Stimulated activated CD4-positive, alpha-beta T cell treated with anti-CD3 and anti-CD28 coated beads, Interleukin-1b, Interleukin-23, amount 100 ng/mL, for 48 hours (primary cell): Measurements from ENCODE around the gene KCNJ9.
A peak's percentile ranks its signal among the peaks of the same experiment; 100 is the strongest.
"Not testable (repeated sequence)": the region's sequence is repeated elsewhere in the genome, so short reads cannot be mapped to it uniquely, and the experiment has no call there.

Source experiments
- DNase-seq: peaks from one replicate; pipeline ENCODE4 v3.0.0-alpha.2; 2020

KCNJ9 gene

DNA sequence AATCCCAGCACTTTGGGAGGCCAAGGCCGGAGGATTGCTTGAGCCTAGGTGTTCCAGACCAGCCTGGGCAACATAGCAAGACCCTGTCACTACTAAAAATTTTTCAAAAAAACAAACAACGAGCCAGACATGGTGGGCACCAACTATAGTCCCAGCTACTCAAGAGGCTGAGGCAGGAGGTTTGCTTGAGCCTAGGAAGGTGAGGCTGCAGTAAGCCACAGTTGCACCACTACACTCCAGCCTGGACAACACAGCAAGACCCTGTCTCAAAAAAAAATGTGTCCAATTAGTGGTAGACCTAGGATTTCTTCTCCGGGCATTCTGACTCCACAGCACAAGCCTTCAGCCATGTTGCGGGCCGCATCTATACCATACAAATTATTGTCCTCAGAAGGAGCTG is 23.8 kb downstream of the KCNJ9 start:
- no peak for DNase-seq

DNA sequence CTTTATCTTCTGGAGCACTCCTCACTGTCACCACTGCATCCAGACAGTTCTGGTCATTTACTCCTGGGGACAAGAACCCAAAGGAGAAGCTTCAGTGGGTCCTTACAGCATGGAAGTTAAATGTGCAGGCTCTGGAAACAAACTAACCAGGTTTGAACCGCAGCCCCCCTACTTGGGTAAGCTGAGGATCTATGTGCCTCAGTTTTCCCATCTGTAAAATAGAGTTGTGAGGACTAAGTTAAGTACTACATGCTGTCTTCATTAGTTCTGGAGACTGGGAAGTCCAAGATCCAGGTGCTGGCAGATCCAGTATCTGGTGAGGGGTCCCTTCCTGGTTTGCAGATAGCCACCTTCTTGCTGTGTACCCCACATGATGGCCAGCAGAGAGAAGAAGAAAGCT is 26.2 kb downstream of the KCNJ9 start:
- DNase-seq = no peak

DNA sequence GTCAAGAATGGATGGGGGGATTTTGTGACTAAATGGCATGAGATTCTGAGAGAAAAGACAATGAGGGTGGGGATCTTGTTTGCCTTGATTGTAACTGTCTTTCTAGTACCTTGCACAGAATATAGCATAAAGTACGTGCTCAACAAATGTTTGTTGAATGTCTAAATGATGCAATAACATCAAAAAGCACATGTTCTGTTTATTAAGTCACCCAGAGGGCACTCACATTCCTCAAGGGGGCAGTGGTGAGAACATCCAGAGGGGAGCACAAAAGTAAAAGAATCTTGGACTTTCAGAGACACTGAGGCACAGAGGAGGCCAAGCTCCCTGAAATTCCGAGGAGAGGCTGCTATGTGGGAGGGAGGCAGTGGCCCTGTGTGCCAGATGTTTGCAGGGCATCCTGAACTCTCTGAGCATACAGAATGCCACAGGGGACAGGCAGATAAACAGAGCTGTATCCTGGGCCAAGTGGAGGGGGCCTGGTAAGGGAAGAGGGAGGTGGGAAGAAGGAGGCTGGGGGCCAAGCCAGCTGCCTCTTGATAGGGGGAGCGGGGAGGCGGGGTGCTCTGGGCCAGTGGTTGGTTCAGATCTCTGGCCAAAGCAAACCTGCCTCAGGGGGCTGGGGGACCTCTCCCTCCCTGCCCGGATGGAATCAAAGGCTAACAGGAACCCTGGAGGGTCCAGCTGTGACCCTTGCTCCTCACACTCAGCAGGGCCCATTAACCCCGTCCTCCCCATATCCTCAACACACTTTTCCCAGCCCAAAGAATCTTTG is 27.7 kb downstream of the KCNJ9 start:
- peak; percentile 46 for DNase-seq

DNA sequence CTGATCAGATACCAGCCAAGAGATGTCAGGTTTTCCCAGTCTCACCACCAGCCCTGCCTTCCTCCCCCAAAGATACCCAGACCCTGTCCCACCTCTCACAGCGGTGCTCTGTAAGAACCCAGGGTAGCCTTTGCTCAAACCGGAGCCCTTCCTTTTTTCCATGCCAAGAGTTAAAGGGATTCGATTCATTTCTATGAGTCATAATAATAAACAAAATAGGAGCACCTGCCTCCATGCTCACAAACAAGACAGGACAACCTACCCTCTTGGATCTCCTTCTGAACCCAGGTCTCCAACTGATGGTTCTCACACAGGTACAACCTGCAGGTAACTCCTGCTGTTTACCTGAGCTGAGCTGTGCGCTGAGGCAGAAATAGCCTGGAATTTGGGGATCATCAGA is 28.3 kb downstream of the KCNJ9 start:
- DNase-seq = no peak

DNA sequence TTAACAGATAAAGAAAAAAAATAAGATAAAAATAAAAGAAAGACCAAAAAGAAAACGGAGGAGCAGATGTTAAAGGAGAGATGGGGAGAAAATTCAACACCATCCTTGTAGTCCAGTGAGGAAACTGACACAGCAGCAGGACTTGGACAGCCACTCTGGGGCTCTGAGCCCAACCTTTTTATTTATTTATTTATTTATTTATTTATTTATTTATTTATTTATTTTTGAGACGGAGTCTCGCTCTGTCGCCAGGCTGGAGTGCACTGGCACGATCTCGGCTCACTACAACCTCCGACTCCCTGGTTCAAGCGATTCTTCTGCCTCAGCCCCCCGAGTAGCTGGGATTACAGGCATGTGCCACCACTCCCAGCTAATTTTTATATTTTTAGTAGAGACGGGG is 30.1 kb downstream of the KCNJ9 start:
- not testable (repeated sequence) for DNase-seq

DNA sequence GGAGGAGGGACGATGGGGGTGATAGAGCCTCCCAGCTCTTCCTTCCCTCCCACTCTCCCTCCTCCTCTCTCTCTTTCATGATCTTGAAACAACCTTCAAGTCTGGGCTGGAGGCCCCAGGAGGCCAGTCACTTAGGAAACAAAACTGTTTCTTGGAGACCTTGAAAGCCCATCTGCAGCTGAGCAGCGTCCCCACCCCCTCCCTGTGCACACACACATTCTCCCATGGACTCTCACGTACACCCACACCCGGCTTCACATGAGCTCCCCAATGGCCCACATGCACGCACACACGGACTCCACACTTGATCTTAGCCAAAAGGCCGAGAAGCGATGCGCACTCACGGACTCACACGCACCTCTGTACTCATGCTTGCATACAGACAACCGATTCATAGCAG is 31.0 kb downstream of the KCNJ9 start:
- DNase-seq = no peak

DNA sequence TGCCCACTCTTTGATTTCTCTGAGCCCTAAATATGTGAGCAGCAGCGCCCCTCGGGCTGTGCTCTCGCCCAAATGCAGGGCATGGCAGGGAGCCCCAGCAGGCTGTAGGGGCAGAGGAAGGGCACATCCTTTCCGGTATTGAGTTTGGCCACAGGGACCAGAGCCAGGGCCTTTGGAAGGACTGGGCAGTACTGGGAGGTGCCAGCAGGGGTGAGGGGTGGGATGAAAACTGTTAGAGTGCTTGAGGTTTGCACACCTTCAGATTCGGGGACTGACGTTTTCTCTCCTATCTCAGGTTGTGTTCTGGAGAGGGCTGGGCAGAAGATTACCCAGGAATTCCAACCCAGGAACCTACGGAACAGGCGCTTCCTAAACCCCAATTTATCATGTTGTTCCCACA is 32.1 kb downstream of the KCNJ9 start:
- no peak for DNase-seq

DNA sequence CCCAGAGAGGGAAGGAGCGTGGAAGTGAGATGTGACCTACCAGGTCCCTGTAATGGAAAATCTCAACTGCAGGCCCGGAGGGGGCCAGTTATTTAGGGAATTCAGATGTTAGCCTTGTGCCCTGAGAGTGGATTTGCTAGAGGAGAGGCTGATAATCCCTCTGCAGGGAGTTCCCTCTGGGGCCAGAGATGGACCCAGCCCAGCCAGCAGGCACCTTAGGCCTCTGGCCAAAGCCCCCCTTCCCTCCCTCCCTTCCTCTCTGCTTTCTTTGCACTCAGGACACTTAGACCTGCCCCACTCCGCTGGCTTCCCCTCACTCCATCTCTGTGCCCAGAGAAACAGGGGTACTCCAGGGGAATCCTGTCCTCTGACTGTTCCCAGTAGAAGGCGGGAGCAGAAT is 32.7 kb downstream of the KCNJ9 start:
- DNase-seq = no peak

DNA sequence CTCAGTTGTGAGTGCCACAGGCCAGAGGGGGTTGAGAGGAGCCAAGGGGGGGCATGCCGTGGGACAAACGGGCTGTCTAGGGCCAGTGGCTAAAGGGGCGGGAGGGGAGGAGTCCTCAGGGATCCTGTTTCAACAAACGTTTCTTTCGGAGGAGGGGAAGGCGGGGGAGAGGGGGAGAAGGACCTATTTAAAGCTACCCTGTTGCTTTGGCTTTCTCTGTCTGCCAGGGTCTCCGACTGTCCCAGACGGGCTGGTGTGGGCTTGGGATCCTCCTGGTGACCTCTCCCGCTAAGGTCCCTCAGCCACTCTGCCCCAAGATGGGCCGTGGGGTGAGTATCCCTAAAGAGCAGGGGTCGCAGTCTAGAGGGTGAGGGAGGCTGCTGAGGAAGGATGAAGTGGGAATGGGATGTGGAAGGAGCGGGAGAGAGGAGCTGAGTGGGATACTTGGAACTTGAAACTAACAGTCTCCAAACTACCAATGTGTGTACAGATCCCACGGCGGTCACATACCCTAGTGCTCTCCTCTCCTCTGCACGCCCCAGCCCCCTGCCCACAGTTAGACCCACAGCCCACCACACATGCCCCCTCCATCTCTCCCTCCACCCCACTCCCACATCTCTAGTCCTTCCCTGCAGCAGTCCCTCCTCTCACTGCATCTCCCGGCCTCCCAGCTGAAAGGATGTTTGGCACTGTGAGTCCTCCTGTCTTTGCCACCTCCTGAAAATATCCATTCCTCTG is 34.4 kb downstream of the KCNJ9 start, which contains the start of gene ATP1A2:
Gene ATP1A2 (plus strand): TSS at position 215 of the 738 bp plus-strand sequence. CDS start 103 bp downstream, at position 318.
- DNase-seq = no peak

DNA sequence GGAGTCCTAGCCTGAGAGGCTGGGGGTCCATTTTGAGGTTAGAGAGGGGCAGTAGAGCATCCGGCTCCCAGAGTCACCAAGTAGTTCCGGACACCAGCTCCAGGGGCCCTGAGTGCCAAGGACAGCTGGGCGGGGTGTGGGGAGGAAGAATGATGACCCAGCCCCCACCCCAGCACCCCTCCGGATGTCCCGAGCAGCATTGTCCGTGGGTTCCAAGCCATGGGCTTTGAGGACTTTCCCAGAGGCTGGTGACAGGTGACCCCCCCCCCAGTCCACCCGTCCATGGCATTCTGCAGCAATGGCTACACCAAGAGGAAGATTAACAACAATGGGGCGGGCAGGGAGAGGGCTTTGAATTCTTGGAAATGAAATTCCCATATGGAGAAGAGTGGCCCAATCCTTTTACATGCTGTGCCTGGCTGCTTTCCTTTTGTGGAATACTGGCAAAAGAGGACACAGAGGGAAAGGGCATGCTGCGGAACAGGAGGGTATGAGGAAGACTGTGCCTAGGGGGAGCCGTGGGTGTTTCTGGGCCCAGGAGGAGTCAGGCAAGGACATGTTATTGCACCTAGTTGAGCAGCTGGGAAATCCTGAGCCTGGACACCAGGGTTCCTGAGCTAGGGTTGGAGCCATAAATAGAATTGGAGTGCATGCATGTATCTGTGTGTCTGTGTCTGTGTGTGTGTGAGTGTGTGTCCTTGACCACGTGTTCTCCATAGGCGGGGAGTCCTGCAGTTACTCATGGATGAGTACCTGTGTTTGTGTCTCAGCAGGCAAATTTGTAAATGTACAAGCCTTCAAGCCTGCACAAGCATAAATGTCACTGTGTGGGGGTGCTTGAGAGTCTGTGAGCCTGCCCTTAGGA is 35.2 kb downstream of the KCNJ9 start:
- no peak for DNase-seq

DNA sequence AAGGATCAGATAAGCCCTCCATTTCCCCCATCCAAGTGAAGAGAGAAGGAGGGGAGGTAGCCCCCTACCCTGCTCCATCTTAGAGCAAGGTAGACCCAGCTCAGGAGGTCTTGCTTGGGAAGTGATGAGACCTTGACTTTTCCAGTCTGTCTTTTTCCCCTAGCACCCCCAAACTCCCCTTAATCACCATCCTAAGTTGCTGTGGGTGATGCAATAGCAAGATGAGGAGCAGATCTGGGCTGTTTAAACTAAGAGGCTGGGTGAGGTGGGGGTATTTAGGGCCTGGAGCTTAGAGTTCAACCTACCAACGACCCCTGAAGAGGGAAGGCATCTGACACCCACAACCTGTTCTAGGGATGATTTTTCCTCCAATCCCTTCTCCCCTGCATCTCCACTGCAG is 36.0 kb downstream of the KCNJ9 start:
- DNase-seq = no peak

DNA sequence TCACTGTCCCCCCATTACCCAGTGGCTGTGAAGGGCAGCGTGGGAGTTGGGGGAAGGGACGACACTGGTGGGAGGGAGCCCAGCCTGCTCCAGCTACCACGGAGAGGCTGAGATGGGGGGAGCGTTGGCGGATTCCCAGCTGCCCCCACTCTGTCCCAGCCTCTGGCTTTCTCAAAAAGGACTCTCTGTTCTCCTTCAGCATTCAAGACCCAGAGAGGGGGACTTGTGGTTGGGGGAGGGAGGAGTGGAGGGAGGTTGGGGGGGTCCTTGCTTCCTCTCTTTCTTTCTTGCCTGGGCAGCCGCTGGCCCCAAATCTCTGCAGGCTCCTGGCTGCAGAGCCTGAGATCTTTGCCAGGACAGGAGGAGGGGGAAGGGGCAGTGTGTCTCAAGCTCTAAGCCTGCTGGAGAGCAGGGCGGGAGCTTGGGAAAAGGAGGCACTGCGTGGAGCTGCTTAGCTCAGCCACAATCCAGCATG is 36.4 kb downstream of the KCNJ9 start:
- no peak for DNase-seq

DNA sequence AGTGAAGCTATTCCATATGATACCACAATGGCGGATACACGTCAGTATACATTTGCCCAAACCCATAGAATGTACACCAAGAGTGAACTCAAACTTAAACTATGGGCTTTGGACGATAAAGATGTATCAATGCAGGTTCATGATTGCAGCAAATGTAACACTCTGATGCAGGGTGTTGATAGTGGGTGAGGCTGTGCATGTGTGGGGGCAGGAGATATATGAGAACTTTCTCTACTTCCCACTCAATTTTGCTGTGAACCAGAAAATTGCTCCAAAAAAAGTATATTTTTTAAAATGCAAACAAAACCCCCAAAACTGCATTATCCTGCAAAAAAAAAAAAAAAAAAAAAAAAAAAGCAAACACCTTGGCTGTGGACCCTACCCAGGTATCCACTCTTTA is 37.6 kb downstream of the KCNJ9 start:
- DNase-seq = no peak

DNA sequence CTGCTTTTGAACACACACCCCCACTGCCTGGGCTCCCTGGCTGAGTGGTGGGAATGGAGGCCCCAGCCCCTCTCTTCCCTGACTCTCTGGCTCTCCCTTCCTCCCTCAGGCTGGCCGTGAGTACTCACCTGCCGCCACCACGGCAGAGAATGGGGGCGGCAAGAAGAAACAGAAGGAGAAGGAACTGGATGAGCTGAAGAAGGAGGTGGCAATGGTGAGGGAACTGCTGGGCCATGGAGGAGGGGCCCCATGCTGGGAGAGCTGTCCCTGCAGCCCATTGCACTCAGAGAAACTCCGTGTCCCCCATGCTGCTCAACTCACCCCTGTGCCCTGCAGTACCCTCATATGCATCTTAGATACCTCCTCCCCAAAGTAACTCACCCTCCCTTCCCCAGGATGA is 39.5 kb downstream of the KCNJ9 start:
- DNase-seq = no peak

DNA sequence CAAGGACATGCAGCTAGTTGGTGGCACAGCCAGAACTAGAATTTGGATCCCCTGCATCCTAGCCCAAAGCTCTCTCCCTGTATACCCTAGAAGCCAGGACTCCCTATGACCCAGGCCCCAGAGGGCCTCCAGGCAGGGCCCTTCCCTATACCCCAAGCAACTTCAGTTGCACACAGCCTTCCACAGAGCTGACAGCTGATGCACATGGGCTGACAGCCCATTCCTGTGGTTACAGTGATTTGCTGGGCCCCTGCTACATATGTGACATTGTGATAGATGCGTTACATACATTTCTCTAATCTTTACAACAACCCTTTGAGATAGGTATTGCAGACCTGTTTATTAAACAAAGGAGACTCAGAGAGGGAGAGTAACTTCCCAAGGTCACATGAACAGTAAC is 40.0 kb downstream of the KCNJ9 start:
- no peak for DNase-seq

DNA sequence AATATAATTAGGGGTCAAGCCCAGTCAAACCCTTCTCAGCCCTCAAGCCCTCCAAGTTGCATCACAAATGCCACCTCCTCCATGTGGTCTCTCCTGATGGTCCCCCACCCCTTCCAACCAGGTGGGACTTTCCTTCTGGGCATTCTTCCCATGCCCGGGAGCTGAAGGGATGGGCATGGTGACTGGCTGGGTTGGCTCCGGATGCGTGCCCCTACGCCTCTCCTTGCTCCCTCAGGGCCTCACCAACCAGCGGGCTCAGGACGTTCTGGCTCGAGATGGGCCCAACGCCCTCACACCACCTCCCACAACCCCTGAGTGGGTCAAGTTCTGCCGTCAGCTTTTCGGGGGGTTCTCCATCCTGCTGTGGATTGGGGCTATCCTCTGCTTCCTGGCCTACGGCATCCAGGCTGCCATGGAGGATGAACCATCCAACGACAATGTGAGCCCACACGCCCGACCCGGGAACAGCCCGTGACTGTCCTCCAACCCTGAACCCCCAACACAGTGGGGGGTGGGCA is 41.7 kb downstream of the KCNJ9 start:
- no peak for DNase-seq

DNA sequence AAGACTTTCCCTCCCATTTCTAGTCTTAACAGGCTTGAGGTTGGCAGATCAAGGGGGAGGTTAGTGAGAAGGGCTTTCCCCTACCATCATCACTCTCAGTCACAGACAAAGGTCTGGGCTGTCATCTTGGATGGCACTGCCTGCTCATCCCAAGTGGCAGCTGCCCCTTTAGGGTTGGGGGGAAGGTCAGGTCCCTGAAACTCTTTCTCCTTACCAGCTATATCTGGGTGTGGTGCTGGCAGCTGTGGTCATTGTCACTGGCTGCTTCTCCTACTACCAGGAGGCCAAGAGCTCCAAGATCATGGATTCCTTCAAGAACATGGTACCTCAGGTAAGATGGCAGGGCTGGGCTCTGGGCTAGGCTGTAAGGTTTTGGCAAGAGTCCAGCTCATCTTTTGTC is 42.4 kb downstream of the KCNJ9 start:
- DNase-seq = no peak

DNA sequence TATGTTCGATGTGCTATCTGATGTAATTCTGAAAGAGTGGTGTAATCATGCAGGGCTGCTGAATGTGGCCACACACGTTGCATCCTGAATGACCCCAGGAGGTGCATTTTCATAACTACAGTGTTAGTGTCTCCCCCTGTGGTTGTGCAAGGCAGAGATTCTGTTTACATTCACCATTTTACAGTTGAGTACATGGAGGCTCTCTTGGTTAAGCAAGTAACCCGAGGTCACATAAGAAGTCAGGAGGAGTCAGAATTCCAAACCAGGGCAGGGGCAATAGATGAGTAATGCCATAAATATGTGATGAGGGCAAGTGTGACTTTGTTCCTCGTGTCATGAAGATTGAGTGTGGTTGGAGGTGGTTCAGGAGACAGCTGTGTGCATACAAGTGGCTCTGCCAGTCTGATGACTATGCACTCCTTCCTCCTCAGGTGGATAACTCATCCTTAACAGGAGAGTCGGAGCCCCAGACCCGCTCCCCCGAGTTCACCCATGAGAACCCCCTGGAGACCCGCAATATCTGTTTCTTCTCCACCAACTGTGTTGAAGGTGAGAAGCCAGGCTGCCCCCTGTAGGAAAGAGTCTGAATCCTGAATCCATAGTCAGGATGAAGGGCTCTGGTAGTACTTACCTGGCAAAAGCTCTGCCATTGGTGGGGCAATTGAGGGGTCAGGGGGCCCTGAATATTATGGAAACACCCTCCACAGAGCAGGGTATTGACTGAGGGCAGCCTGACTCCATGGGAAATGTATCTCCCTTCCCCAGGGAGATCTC is 43.6 kb downstream of the KCNJ9 start:
- DNase-seq = no peak

DNA sequence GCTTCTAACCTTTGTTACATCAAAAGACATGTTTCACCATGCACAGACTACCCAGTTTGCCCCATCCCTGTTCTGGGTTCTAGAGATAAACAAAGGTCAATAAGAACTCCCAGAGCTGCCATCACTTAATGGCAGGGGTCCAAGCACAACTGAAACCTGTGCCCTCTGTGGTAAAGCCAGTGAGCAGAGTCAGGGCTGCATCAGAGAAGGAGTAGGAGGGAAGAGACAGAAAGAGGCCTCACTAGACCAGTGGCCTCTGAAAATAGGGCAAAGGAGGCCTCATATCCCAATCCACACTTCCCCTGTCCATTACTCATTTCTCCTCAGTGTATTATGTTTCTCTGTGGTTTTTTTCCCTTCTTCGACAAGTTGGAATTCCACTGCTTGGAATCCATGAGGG is 44.4 kb downstream of the KCNJ9 start:
- DNase-seq = no peak

DNA sequence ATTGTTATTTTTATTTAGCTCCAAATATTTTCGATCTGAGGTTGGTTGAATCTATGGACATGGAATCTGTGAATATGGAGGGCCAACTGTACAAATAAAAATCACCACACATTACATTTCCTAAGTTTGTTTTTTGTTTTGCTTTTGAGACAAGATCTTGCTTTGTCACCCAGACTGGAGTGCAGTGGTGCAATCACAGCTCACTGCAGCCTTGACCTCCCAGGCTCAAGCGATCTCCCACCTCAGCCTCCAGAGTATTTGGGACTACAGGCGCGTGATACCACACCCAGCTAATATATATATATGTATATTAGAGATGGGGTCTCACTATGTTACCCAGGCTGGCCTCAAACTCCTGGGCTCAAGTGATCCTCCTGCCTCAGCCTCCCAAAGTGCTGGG is 45.0 kb downstream of the KCNJ9 start:
- DNase-seq = not testable (repeated sequence)

DNA sequence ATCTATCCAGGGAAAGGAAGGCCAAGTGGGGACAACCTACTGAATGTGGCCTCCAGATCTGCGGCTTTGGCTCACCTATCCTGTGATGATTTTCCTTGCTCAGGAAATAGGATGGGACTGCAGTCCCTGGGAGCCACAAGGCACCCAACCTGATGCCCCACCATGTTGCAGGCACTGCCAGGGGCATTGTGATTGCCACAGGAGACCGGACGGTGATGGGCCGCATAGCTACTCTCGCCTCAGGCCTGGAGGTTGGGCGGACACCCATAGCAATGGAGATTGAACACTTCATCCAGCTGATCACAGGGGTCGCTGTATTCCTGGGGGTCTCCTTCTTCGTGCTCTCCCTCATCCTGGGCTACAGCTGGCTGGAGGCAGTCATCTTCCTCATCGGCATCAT is 46.0 kb downstream of the KCNJ9 start:
- no peak for DNase-seq

DNA sequence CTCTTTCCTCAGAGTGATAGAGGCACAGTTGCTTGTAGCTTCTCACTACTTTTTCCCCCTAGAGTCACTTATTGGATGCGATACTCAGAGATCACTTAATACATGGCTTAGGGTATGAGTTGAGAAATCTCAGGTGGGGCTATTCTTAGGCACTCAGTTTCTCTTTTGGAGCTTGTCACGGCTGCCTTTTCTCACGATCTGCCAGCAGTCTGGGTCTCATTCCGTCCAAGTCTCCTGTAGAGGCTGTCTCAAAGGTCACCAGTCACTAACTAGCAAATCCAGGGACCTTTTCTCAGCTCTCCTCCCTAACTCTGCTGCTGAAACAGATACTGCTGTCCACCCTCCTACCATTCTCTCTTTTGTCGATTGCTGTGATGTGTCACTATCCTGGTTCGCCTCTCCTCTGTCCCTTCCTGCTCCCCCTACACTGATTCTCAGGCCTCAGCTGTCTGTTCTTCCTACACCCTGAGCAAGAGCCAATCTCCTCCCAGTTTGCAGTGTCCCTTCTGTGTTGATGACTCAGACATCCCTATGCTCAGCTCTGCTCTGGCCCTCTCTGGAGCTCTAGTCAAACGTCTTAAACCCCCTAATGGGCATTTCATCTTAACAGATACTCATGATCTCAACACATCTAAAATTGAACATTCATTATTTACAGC is 46.7 kb downstream of the KCNJ9 start:
- no peak for DNase-seq
